Cerebellar nuclear complex (tissue), 1 donor: ENCODE data around the gene DCLK2.

ENCODE experiments used
- DNase-seq, 2 experiments: peaks; one replicate each; lab custom pipeline; 2025; lab: John Stamatoyannopoulos, UW

DCLK2 gene

DNA sequence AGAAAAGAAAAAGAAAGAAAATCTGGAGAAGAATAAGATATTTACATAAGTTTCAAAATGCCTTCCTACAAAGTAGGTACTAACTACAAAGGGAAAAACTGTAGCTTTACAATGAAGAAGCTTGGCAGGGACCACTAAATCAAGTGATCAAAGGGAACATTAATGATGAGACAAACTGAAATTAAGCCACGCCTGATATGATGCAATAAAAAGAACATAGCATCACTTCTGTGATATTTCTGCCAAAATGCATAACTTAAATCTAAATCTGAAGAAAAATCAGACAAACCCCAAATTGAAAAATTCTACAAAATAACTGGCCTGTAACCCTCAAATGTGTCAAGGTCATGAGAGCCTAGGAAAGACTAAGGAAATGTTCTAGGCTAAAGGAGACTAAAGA lies 8.9 kb upstream of the DCLK2 start:
- no peak for DNase-seq

DNA sequence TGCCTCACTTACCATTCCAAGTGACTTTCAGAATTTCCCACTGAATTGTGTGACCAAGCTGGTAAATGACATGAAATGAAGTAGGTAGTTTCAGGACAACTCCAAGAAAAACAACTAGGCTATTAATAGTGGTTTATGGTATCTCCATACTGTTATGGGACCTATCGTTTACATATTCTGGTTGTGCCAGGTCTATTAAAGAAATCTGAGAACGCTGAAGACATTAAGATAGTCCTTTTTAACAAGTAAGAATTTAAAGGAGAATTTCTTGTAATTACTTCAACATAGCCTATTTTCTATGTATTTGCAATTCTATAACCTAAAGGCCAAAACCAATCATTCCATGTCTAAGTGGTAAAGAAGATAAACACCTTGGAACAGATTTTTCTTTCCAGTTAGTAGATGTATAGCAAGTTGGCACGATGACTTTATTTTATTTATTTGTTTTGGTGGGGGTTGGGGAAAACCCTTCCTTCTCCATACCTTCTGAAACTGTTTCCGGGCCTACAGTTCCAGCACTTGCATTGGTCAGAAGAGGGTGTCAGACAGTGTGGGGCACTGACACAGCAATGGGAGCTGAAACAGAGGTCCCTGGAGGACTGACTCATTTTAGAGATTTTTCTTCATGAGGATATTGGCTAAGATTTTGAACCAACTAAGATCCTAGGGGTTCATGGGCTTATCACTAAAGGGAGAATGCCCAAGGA lies 7.6 kb upstream of the DCLK2 start:
- no peak for DNase-seq

DNA sequence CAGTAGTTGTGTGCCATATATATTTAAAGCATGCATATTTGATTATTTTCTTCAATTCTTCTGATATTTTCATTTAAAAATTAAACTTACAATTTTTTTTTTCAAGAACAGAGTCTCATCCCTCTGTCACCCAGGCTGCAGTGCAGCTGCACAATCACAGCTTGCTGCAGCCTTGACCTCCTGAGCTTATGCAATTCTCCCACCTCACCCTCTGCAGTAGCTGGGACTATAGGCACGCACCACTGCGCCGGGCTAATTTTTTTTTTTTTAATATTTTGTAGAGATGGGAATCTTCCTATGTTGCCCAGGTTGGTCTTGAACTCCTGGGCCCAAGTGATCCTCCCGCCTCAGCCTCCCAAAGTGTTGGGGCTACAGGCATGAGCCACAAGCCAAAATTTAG lies 5.8 kb upstream of the DCLK2 start:
- no peak for DNase-seq

DNA sequence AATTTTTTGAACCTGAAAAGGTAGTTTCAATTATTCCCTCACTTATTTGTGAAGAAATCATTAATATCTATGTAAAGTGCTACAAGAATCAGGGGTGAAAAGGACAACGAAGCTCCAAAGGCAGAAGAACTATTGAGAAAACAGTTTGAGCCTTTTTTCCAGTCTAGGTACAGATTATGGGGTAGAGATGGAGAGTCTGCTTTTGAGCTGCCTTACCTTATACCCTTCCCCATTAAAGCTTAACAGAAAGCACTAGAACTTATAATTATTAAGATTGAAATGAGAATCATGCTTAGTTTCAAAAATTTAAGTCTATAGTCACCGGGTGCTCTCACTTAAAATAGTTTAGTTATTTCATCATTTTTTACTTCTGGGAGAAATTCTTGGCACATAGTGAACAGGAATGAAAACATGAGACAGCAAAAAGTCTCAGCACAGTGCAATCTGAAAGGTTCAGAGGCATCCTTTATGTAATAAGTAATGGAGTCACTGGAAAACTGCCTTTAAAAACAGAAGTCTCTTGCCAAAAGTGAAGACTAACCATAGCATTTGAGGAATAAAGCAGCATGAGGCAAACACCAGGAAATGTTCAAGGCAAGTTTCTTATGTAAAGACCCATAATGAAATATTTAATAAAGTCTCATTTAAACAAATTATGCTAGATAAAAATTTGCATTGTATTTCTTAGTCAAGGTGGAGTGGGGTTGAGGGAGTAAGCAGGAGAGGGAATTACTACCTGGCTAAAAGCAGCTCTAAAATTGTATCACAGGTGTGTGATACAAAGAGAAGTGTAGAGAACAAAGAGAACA lies 5.1 kb upstream of the DCLK2 start:
- DNase-seq = no peak

DNA sequence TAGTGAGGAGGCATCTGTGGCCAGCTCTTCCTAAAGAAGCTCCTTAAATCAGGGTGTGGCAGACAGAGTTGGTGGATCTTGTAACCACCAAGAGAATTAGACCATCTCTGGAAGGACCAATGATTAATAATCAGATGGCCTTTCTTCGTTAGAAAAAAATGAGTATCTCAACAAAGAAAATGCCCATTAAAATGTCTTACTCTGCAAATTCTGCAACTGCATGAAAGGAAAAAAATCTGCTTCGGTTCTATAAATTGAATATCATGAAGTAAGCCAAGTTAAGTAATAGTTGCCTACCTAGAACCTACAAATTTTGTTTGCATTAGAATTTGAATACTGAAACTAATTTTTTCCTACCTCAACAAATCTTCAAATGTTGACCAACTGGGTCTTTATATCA lies 4.2 kb upstream of the DCLK2 start:
- no peak for DNase-seq

DNA sequence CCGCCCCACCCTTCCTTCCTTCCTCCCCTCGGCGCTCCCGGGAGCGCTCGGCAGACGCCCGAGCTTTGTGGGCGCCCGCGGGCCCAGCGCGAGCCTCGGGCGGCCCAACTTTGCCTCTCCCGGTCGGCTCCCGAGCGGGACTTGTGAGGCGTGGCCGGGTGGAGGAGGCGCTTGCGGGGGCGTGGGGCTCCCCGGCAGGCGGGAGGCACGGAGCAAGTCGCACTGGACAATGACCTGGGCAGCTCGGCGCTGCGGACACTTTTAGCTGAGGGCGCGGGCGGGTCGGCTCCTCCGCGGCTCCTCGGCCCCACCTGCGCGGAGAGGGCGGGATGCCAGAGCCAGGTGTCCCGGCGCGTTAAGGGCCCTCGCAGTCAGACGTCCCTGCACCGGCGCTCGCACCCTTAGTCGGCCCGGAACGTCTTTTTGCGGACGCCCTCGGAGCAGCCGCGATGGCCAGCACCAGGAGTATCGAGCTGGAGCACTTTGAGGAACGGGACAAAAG lies 385 bp downstream of the DCLK2 start:
- DNase-seq = no peak

DNA sequence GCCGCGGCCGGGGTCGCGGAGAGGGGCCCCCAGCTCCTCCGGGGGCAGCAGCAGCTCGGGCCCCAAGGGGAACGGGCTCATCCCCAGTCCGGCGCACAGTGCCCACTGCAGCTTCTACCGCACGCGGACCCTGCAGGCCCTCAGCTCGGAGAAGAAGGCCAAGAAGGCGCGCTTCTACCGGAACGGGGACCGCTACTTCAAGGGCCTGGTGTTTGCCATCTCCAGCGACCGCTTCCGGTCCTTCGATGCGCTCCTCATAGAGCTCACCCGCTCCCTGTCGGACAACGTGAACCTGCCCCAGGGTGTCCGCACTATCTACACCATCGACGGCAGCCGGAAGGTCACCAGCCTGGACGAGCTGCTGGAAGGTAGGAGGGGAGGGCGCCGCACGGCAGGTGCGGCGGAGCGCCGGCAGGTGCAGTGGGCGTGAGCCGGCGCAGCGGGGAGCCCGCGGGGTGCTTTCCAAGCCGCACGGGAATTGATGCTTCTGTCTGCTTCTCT lies 886 bp downstream of the DCLK2 start:
- DNase-seq = no peak

DNA sequence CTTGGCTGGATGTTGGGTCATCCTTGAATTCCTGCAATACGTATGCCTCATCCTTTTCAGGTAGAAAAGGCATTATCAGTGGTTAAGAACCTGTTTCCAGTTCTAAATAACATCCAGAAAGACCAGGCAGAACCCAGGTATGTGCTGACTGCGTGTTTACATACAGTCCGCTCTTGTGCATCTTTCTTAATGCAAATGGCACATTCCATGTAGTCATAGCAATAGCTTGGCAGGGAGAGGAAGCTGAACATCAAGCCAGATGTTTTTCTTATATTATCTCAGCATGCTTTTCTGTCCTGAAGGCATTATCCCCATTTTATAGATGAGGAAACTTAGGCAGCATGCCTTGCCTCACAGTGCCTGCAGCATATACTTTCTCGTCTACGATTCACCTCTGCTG lies 2.1 kb downstream of the DCLK2 start:
- DNase-seq = no peak

DNA sequence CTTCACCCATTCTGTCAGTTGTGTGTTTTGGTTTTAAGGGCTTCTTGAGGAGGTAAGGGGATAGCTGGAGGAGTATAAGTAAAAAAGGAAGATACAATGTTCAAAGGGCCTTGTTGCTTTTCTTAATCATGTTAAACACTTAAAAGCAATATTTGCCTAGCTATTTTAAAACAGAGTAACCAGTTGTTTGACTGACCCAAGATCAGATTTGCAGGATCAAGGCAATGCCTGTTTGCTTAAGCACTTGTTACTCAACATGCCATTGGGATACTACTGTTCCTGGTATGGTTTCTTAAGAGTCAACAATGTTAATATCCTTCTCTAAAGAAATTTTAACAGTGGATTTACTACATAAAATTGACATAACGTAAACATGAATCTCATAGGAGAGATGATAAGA lies 2.6 kb downstream of the DCLK2 start:
- no peak for DNase-seq

DNA sequence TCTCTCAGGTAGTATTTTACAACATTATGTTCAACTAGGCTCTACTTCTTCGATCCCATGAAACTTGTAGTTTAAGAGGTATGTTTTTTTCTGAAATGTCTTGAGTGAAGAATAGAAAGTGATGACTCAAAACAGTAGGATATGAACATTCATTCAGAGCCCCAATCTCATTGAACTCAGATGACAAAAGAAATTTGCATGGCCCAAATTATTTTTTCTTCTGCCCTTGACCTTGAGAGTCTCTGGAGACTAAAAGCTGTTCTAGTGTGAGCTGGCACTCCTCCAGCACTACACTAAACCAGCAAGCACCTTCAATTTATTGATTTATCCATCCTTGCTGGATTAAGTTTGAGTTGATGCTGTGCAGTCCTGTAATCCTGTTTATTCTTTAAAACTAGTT lies 4.0 kb downstream of the DCLK2 start:
- no peak for DNase-seq

DNA sequence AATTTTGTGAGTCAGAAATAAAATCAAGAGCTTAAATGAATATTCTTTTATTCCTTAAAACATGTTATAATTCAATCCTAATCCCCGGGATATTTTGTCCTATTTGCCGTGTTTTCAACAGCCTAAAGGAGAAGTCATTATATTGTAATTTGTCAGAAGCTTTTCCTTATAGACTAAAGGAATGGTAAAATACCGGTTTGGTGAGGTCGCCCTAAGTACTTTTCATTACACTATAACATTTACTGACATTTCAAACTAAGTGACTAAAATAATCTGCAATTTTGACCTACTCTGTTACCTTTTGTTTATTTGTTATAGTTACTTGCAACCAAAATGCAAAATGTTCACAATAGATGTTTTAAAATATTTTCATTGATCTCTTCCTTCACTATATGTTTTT lies 8.8 kb downstream of the DCLK2 start:
- DNase-seq = no peak

DNA sequence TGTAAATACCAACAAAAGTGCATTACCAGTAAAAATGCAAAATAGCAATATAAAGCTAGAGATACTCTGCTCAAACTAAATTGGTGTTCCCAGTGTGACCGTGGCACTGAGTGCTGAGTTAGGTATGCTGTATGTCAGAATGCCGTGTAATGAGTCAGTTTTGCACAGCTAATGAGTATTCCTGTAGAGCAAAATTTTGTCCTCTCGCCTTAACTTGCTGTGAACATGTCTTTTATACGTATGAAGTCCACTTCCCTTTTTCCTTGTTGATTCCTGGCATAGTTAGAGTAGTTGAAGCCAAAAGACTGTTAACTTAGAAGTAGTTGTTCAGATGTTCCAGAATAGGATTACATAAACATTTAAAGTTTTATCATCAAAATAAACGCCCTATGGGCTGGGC lies 11.5 kb downstream of the DCLK2 start:
- DNase-seq = no peak

DNA sequence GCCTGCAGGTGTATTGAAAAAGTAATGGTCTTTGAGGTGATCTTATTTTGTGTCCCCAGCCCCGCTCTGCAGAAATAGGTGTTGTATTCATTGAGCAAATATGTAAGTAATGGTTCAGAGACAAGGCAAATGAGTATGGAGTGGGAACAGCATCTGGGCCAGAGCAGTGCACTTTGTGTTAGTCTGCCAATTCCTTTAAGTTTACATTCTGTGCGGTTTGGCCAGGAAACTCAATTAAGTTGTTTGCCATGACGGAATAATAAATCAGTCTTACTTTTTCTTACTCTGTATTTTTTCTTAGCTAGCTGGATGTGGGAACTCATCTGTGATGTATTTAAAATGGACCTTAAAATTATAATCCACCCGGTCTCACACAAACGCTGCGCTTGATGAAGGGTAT lies 12.6 kb downstream of the DCLK2 start:
- no peak for DNase-seq

DNA sequence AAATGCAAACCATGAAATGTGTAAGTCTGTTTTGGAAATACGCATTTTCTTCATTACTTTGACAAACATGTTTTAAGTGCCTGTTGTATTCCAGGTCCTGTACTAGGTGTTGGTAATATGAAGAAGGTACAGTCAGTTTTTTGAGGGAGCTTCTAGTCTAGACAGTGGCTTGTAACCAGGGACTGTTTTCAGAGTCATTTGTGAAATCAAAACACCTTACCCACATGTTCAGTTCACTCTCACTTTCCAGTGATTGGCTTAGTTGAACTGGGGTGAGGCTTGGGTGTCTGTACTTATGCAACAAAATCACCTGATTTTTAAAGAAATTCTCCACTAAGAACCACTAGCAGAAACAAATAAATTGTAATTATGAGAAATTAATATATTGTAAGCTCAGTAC lies 16.4 kb downstream of the DCLK2 start:
- DNase-seq = no peak

DNA sequence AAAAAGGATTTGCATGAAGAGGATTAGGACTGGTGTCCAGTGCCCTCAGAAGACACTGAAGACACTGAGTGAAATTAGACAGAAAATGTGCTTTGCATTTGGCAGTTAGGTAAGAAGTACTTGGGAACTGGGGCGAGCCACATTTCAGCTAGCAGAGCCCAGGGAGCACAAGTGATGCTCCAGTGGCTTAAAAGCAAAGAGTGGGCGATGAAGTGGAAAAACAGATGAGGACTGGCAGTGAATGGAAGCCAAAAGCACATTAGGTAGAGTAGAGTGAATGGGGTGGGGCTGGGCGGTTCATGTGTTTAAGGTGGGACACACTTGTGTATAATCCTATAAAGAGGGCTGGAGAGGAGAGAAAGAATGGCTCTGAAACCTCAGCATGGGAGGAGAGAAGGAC lies 18.4 kb downstream of the DCLK2 start:
- DNase-seq = no peak

DNA sequence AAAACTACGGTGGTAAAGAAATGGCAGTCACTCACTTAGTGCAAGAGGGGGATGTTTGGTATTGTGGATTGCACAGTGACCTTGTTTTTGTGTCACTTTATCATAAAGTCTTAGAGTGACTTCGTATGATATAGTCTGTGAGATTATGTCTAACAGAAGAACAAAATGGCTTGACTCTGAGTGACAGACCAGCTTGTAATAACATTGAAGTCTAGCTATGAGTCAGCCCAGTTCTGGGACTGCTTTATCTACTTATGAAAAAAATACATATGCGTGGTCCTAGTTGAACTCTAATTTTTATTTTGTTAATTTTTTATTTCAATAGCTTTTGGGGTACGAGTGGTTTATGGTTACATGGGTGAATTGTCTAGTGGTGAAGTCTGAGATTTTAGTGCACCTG lies 20.0 kb downstream of the DCLK2 start:
- DNase-seq = no peak

DNA sequence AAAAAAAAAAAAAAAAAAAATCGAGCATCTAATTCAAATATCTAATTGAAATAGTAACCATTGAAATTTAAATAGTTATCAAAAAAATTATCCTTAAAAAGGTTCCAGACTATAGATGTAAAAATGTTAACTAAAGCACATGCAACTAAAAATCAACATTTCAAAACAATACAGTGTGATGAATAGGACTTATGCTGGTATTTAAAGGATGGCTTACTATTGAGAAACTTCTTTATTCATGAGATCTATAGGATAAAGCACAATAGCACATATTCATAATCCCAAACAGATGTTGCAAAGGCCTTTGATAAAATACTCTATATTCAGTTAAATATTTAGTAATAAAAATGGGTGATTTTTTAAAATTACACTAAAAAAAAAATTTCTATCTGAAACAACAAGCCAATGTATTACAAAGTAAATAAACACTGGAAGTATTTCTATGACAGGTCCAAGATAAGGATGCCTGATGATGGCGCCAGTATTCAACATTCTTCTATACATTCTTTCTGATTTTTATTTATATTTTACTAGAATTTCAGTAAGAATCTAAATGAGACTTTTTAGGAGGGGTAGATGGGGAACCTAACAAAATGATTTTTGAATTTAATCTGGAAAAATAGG lies 26.3 kb downstream of the DCLK2 start:
- DNase-seq = no peak

DNA sequence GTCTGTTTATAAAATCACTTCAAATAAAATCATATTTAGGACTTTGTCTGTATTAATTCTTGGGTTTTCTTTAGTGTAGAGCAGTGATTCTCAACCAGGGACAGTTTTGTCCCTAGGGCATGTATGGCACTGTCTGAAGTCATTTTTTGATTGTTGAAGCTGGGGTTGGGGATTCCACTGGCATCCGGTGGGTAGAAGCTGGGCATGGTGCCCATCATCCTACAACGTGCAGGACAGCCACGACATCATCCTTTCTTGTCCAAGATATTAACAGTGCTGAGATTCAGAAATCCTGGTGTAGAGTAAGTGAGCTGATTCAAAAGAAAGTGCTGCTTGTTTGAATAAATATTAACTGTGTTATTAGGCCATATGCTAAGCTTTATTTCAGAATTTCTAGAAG lies 28.6 kb downstream of the DCLK2 start:
- DNase-seq = no peak

DNA sequence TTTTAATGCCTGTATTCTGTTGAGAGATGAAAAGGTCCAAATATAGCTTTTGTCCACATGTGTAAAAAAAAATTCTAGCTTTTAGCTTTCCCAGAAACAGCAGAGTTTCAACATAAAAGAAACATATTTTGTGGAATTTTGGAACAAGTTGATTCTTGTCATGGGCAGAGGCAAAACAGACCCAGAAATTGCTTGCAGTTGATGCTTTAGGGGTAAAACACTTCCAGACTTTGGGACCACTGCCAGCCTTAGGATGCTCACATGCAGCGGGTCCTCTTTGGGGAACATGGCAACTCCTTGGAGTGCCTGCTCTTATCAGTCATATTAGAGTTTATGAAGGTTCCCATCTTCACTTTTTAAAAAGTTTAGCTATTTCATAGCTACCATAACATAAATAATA lies 30.4 kb downstream of the DCLK2 start:
- no peak for DNase-seq

DNA sequence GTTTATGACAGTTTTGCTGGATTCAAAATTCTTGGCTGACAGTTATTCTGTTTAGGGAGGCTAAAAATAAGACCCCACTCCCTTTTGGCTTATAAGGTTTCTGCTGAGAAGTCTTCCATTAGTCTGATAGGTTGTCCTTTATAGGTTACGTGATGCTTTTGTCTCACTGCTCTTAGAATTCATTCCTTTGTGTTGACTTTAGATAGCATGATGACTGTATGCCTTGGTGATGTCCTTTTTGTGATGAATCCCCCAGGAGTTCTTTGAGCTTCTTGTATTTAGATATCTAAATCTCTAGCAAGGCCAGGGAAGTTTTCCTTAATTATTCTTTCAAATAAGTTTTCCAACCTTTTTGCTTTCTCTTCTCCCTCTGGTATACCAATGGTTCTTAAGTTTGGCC lies 36.4 kb downstream of the DCLK2 start:
- DNase-seq = no peak

DNA sequence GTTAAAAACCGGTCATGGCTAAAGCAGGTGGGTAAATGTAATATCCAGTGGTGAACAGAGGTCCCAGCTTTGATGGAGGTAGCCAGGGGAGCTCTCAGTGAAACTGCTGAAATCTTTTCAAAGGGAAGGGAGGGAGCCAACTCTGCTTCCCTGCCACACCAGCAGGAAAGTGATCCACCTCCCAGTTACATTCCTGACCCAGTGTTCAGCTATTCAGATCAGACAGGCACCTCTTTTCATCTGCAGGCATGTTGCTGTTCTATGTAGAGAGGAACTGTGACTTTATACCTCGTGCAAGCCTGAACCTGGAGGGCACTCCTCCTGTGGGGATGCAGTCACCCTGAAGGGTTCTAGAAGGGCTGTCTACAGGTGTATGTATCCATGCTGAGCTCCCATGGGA lies 37.6 kb downstream of the DCLK2 start:
- DNase-seq = no peak

DNA sequence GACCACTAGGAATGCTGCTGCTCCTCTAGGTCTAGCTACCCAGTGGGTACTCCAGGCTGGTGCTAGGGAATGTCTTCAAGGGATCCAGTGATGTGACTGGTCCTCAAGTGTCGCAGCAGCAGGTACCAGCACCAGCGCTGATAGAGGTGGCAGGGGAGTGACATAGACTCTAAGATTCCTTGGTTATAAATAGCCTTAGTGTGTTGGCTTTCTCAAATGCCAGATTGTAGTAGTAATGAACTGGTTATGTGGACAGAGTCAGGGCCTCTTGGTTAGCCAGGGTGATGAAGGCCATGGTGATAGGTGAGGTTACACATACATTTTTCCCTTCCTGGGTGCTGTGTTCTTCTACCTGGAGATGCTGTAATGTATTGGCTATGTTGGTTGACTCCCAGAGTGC lies 38.3 kb downstream of the DCLK2 start:
- no peak for DNase-seq

DNA sequence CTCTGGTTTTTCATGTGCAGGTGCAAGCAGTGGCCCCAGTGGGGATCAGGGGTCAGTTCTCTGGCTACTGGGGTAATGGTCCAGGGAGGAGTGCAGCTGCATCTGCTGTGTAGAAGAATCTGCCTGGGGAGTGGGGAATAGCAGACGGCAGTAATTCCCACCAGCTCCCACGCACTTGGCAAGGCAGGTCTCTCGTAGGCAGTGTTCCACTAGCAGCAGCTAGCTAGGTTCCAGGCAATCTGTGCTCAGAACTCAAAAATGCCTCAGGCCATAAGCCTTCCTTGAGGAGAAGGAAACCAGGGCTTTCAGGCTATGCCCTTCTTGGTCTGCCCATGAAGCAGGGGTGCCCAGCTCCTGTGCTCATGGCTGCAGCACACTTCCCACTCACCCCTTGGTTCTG lies 38.8 kb downstream of the DCLK2 start:
- no peak for DNase-seq
